Measurements from ENCODE around the gene ABCB11.

- TF ChIP-seq, protein P1, sequence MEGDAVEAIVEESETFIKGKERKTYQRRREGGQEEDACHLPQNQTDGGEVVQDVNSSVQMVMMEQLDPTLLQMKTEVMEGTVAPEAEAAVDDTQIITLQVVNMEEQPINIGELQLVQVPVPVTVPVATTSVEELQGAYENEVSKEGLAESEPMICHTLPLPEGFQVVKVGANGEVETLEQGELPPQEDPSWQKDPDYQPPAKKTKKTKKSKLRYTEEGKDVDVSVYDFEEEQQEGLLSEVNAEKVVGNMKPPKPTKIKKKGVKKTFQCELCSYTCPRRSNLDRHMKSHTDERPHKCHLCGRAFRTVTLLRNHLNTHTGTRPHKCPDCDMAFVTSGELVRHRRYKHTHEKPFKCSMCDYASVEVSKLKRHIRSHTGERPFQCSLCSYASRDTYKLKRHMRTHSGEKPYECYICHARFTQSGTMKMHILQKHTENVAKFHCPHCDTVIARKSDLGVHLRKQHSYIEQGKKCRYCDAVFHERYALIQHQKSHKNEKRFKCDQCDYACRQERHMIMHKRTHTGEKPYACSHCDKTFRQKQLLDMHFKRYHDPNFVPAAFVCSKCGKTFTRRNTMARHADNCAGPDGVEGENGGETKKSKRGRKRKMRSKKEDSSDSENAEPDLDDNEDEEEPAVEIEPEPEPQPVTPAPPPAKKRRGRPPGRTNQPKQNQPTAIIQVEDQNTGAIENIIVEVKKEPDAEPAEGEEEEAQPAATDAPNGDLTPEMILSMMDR (IDR thresholded peaks at IDR 0.05) = no peak
- no peak for TF ChIP-seq POLR2A (IDR thresholded peaks at IDR 0.05)
Measured at GRCh38 chr2:168926621-168927386, 104.3 kb downstream of the ABCB11 start.
